ENCODE measurements around the gene SLC23A2.

SLC23A2 gene

GRCh38 chr20:4999788-5000187 lies 1.5 kb downstream of the SLC23A2 start:
- no peak for DNase-seq (ENCODE audit: extremely low spot score)
- POLR2A ChIA-PET = interaction anchor here (0.9 kb wide), 1 partner anchor 81 kb away, joined by 3 read pairs; no protein-coding TSS in a partner anchor
- CTCF ChIA-PET = no interaction called here
- no peak for TF ChIP-seq ELF4 (IDR thresholded peaks at IDR 0.05)
- no peak for TF ChIP-seq SP1 (IDR thresholded peaks at IDR 0.05)
- no peak for TF ChIP-seq PKNOX1 (IDR thresholded peaks at IDR 0.05)
- no peak for TF ChIP-seq FOXK2 (IDR thresholded peaks at IDR 0.05)

DNA sequence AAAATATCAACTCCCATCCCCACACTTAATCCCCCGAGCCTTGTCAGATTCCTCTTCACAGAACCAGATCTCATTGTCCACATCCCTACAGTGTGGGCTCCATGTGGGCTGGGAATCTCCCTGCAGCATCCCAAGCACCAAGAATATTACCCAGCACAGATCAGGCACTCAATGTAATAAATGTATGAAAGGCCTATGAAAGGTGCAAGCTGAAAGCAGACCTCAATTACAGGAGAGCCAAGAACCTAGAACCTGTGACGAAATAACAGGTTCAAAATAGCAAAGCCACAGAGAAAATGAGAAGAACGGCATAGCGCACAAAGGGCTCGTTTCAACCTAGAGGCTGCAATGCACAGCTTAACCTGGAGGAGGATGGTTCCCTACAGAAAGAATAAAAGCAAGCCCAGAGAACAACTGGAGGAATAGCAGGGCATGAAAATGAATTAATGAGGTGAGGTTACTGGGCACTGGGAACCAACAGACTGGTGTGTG lies 3.1 kb downstream of the SLC23A2 start:
- ChIA-PET POLR2A (no interaction called here), CTCF (no interaction called here)
- peak; percentile 41 for DNase-seq (ENCODE audit: extremely low spot score)

GRCh38 chr20:4997222-4997621 lies 4.1 kb downstream of the SLC23A2 start:
- no peak for DNase-seq (ENCODE audit: extremely low spot score)
- ChIA-PET POLR2A (no interaction called here), CTCF (no interaction called here)
- TF ChIP-seq CTBP1 (IDR thresholded peaks at IDR 0.05; ENCODE audit: borderline replicate concordance) (no peak), FOXK2 (IDR thresholded peaks at IDR 0.05) (no peak), ELF4 (IDR thresholded peaks at IDR 0.05) (no peak), SUZ12 (IDR thresholded peaks at IDR 0.05) (no peak), NFRKB (IDR thresholded peaks at IDR 0.05) (no peak), ZNF384 (IDR thresholded peaks at IDR 0.05) (no peak), L3MBTL2 (conservative IDR thresholded peaks at IDR 0.05) (no peak), FOXM1 (IDR thresholded peaks at IDR 0.05; ENCODE audit: borderline replicate concordance) (no peak), BHLHE40 (IDR thresholded peaks at IDR 0.05; ENCODE audit: borderline replicate concordance) (no peak), HDGF (IDR thresholded peaks at IDR 0.05; ENCODE audit: borderline replicate concordance) (no peak), SP1 (IDR thresholded peaks at IDR 0.05) (no peak), TARDBP (IDR thresholded peaks at IDR 0.05) (no peak), ARNT (IDR thresholded peaks at IDR 0.05) (no peak), FOXA1 (IDR thresholded peaks at IDR 0.05) (no peak), LEF1 (IDR thresholded peaks at IDR 0.05; ENCODE audit: borderline replicate concordance) (no peak), PKNOX1 (IDR thresholded peaks at IDR 0.05) (no peak)

More for the DNA sequence above, 3.1 kb downstream of the SLC23A2 start:
- TF ChIP-seq SP1 (IDR thresholded peaks at IDR 0.05) (no peak), FOXM1 (IDR thresholded peaks at IDR 0.05; ENCODE audit: borderline replicate concordance) (no peak)

- ChIA-PET CTCF (no interaction called here), POLR2A (no interaction called here)
- DNase-seq (ENCODE audit: extremely low spot score) = no peak
- TF ChIP-seq FOXM1 (IDR thresholded peaks at IDR 0.05; ENCODE audit: borderline replicate concordance) (no peak), ZNF384 (IDR thresholded peaks at IDR 0.05) (no peak), LEF1 (IDR thresholded peaks at IDR 0.05; ENCODE audit: borderline replicate concordance) (no peak), TARDBP (IDR thresholded peaks at IDR 0.05) (no peak), FOXA1 (IDR thresholded peaks at IDR 0.05) (no peak), SUZ12 (IDR thresholded peaks at IDR 0.05) (no peak), HDGF (IDR thresholded peaks at IDR 0.05; ENCODE audit: borderline replicate concordance) (no peak), BHLHE40 (IDR thresholded peaks at IDR 0.05; ENCODE audit: borderline replicate concordance) (no peak), ELF4 (IDR thresholded peaks at IDR 0.05) (no peak), PKNOX1 (IDR thresholded peaks at IDR 0.05) (no peak), L3MBTL2 (conservative IDR thresholded peaks at IDR 0.05) (no peak), ARNT (IDR thresholded peaks at IDR 0.05) (no peak), CTBP1 (IDR thresholded peaks at IDR 0.05; ENCODE audit: borderline replicate concordance) (no peak), FOXK2 (IDR thresholded peaks at IDR 0.05) (no peak), NFRKB (IDR thresholded peaks at IDR 0.05) (no peak), SP1 (IDR thresholded peaks at IDR 0.05) (no peak)
Measured at GRCh38 chr20:4989570-4989969, 11.7 kb downstream of the SLC23A2 start.

DNA sequence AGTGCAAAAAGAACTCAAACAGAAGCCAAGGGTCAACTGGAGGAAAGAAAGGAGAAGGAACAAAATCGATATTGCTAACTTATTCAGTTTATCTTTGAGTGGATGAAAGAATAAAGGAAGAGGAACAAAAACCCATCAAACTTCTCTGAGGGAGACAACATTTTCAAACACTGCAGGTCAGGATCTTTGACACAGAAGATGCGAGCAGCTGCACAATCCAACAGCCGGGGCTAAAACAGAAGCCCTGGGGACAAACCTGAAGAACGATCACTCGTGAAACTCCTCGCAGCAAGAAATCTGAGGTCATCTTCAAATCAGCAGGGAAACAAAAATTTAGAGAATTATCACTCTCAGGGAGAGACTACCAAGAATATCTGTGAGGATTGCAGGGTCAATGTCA lies 14.2 kb downstream of the SLC23A2 start:
- TF ChIP-seq SP1 (IDR thresholded peaks at IDR 0.05) (no peak), FOXK2 (IDR thresholded peaks at IDR 0.05) (no peak), BHLHE40 (IDR thresholded peaks at IDR 0.05; ENCODE audit: borderline replicate concordance) (no peak), NFRKB (IDR thresholded peaks at IDR 0.05) (no peak), CTBP1 (IDR thresholded peaks at IDR 0.05; ENCODE audit: borderline replicate concordance) (no peak), FOXM1 (IDR thresholded peaks at IDR 0.05; ENCODE audit: borderline replicate concordance) (no peak), ELF4 (IDR thresholded peaks at IDR 0.05) (no peak), TARDBP (IDR thresholded peaks at IDR 0.05) (no peak), ZNF384 (IDR thresholded peaks at IDR 0.05) (no peak)
- DNase-seq (ENCODE audit: extremely low spot score) = no peak
- CTCF ChIA-PET = no interaction called here
- POLR2A ChIA-PET = no interaction called here

DNA sequence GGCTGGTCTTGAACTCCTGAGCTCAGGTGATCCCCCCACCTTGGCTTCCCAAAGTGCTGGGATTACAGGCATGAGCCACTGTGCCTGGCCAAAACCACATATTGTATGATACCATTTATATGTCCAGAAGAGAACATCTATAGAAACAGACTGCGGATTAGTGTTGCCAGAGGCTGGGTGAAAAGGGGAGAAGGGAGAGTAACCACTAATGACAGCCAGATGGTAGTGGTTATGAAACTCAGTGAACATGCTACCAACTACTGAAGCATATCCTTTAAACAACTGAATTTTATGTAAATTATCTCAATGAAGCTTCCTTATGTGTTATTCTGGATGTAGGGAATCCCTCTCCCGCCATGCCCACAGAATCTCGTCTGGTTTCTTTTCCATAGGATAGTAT lies 15.7 kb downstream of the SLC23A2 start:
- DNase-seq (ENCODE audit: extremely low spot score) = no peak
- CTCF ChIA-PET = no interaction called here
- POLR2A ChIA-PET = no interaction called here

More for the DNA sequence above, 15.7 kb downstream of the SLC23A2 start:
- TF ChIP-seq SP1 (IDR thresholded peaks at IDR 0.05) (no peak), TARDBP (IDR thresholded peaks at IDR 0.05) (no peak), CTBP1 (IDR thresholded peaks at IDR 0.05; ENCODE audit: borderline replicate concordance) (no peak), LEF1 (IDR thresholded peaks at IDR 0.05; ENCODE audit: borderline replicate concordance) (no peak), FOXA1 (IDR thresholded peaks at IDR 0.05) (no peak), BHLHE40 (IDR thresholded peaks at IDR 0.05; ENCODE audit: borderline replicate concordance) (no peak), ZNF384 (IDR thresholded peaks at IDR 0.05) (no peak), FOXM1 (IDR thresholded peaks at IDR 0.05; ENCODE audit: borderline replicate concordance) (no peak), ARNT (IDR thresholded peaks at IDR 0.05) (no peak), HDGF (IDR thresholded peaks at IDR 0.05; ENCODE audit: borderline replicate concordance) (no peak), FOXK2 (IDR thresholded peaks at IDR 0.05) (no peak), SUZ12 (IDR thresholded peaks at IDR 0.05) (no peak)
